ENCODE data around the gene TNFSF9.

- no peak for TF ChIP-seq CSDC2 (CRISPR knock-in tag; IDR thresholded peaks at IDR 0.05)
- TF ChIP-seq PATZ1 (CRISPR knock-in tag; IDR thresholded peaks at IDR 0.05; ENCODE audit: borderline replicate concordance): no peak
- TF ChIP-seq RARB (CRISPR knock-in tag; IDR thresholded peaks at IDR 0.05): no peak
- TF ChIP-seq ZFP3 (CRISPR knock-in tag; IDR thresholded peaks at IDR 0.05): no peak
Measured at GRCh38 chr19:6501740-6502648, 28.8 kb upstream of the TNFSF9 start, which contains the start of gene TUBB4A.
